Heart right ventricle (tissue), 16 donors: ENCODE results near the gene AOX1. TPM values are rescaled to one million over a fixed set of nuclear protein-coding genes. Genes with fewer than 3 reads are reported as not detected.

Source experiments
- ATAC-seq, 8 donors: fragments of 200-7000 bp; cut with Tn5 transposase; one replicate each; pipeline ENCODE4 v1.9.1; 2020; ENCODE audit warnings: mild to moderate bottlenecking in 8 of 8, moderate library complexity in 8 of 8, moderate number of reproducible peaks in 1 of 8
- DNase-seq, 2 donors: peaks; one replicate each; pipeline ENCODE4 v3.0.0-alpha.2; 2020
- H3K27ac ChIP-seq, 10 donors: fragments of 200-600 bp; sonication (generic) in 2 of 10; one replicate each; pipeline versions ENCODE4 v1.5.0 to v1.8.0; 2020 to 2022; ENCODE audit warnings: mild to moderate bottlenecking in 3 of 10
- H3K27me3 ChIP-seq, 7 donors: fragments of 200-600 bp; one replicate each; pipeline ENCODE4 v1.8.0; 2021 to 2022; ENCODE audit warnings: mild to moderate bottlenecking in 2 of 7
- H3K36me3 ChIP-seq, 9 donors: fragments of 200-600 bp; sonication (generic) in 1 of 9; one replicate each; pipeline versions ENCODE4 v1.5.0 to v1.8.0; 2020 to 2022; ENCODE audit warnings: mild to moderate bottlenecking in 2 of 9
- H3K4me1 ChIP-seq, 9 donors: fragments of 200-600 bp; sonication (generic) in 1 of 9; one replicate each; pipeline versions ENCODE4 v1.5.0 to v1.8.0; 2020 to 2022; ENCODE audit warnings: mild to moderate bottlenecking in 4 of 9
- H3K4me3 ChIP-seq, 10 donors: fragments of 200-600 bp; sonication (generic) in 2 of 10; one replicate each; pipeline versions ENCODE4 v1.5.0 to v1.8.0; 2020 to 2022; ENCODE audit warnings: mild to moderate bottlenecking in 7 of 10, moderate library complexity in 2 of 10
- H3K9me3 ChIP-seq, 11 donors: fragments of 200-600 bp in 10 of 11; sonication (generic) in 2 of 11; one replicate each; pipeline versions ENCODE4 v1.5.0 to v1.8.0; 2013 to 2022; ENCODE audit warnings: mild to moderate bottlenecking in 2 of 11, control low read depth in 1 of 11, moderate library complexity in 1 of 11
- CTCF ChIP-seq, 9 donors: fragments of 200-600 bp; sonication (generic) in 2 of 9; IDR thresholded peaks; one replicate each; pipeline versions ENCODE4 v1.5.0 to v1.8.0; 2021 to 2022; ENCODE audit warnings: antibody characterized with exemption in 9 of 9, mild to moderate bottlenecking in 5 of 9, moderate library complexity in 1 of 9
- WGBS, 2 donors: extraction: QIAGEN DNeasy Blood & Tissue Kit; methylation state at CpG; one replicate each; pipeline ENCODE4 v1.1.7; 2013; ENCODE audit warnings: inconsistent platforms in 1 of 2; 5-methylcytosine and 5-hydroxymethylcytosine counted together
- intact Hi-C, 10 donors: fragments of 100-400 bp; cut with DNase I; formaldehyde crosslinking; loops; one replicate each; pipeline versions ENCODE4 v1.11.1 to v1.14.2; 2022
- polyA plus RNA-seq, 2 donors: library from polyadenylated mRNA; stranded (reverse); fragments of 200-250 nt; gene quantifications; one replicate each; pipeline ENCODE4 v1.2.3, GENCODE V29; 2013
- total RNA-seq, 10 donors: library from RNA; stranded (reverse); fragmentation: NEBNext Ultra II Directional in 3 of 10; extraction: Animal tissue kit (Norgen Biotek cat#: 25700) in 3 of 10; gene quantifications; one replicate each; pipeline versions ENCODE4 v1.2.1 to v1.2.4, GENCODE V29; 2021 to 2023
- donor health status: Arrhythmogenic right ventricular cardiomyopathy.
- donor health status: ischemic (EF 13 %, LVEDD 7.1; RV severe dilation, severe dysfunction).
- donor health status: healthy with polysubstance abuse.
- donor health status: DM: no; HTN: yes; CAD: no.
- donor health status: DM: no; HTN: no; CAD: no.
- donor health status: ischemic (EF 25% LVEDD 6.9; RV normal size, moderate dysfunction).
- donor health status: ischemic (EF 25% LVEDD 5.7; RV mildly dilated, moderate dysfunction).
- donor health status: healthy.
- donor health status: DM: yes; HTN: yes; CAD: no.
- donor health status: Ischemic cardiomyopathy.
- donor health status: ischemic (EF 35%, LVEDD 5.7; RV mildly dilated, moderate dysfunction).
- donor health status: nonischemic (EF 11% LVEDD 7.7; RV severe dilation, severe dysfunction).
- donor health status: DM: yes; HTN: yes; CAD: no.
- donor health status: PGD.
- donor health status: ischemic (EF 29% LVEDD 5.4; RV normal size, mild dysfunction).
- donor health status: nonischemic (EF 23%, LVEDD 6.1; RV moderate dilation, normal function).

Gene AOX1
- total and polyA plus RNA-seq, 12 donors = 0.72 to 22.3 (median 2.6) TPM

DNA sequence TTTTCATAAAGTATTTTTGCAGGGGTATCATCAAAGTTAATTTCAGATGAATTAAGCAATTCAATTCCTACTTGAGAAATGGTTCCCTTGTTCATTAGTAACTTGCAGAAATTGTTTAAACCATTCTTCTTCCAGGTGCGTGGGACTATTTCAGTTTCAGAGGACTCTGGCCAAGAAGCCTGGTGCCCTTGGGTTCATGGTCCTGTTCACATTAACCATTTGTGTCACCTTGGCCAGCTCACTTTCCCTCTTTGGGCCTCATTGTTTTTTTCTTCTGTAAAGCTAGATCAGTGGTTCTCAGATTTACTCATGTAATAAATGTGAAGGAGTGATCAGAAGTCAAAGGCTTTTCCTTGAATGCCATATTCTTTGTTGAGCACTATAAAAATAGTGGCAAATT lies 113.5 kb downstream of the AOX1 start:
- no peak overlapping the region for H3K4me3 ChIP-seq
- WGBS, 2 donors = 0 to 33% methylated on average over 1 of the region's 1 CpG
- peaks cover 0 to 14% (median 0%) of the 10 kb centered on the region in 9 donors for H3K4me1 ChIP-seq
- no peak overlapping the region for H3K27ac ChIP-seq
- no peaks in the 10 kb centered on the region for H3K9me3 ChIP-seq
- ATAC-seq (no peak), DNase-seq (no peak)
- no peaks in the 10 kb centered on the region for H3K27me3 ChIP-seq
- H3K36me3 ChIP-seq = no peaks in the 10 kb centered on the region
- TF ChIP-seq CTCF (IDR thresholded peaks at IDR 0.05) = no peak
- intact Hi-C loops = loop anchor here in 2 of 10 donors (10.0 kb wide), 2 partner anchors 115 to 725 kb away; partner anchors contain the start of gene AOX1 (in 1 of the 2)

- Histone ChIP-seq H3K27me3 (no peaks in the 10 kb centered on the region), H3K4me3 (no peak overlapping the region), H3K27ac (no peak overlapping the region), H3K36me3 (no peaks in the 10 kb centered on the region), H3K9me3 (no peaks in the 10 kb centered on the region), H3K4me1 (peaks cover 0 to 10% (median 2%) of the 10 kb centered on the region in 9 donors)
- DNase-seq = no peak
- TF ChIP-seq CTCF (IDR thresholded peaks at IDR 0.05) = no peak
- 82 to 84% methylated on average over 2 of the region's 2 CpGs for WGBS, 2 donors
- ATAC-seq = no peak
- intact Hi-C loops = loop anchor here (5.0 to 10.0 kb wide), 8 partner anchors 116 to 726 kb away; partner anchors contain the start of gene AOX1 (in 1 of the 10)
Observed at GRCh38 chr2:200700856-200701255, 115.0 kb downstream of the AOX1 start.

- Histone ChIP-seq H3K36me3 (no peaks in the 10 kb centered on the region), H3K4me1 (peaks cover 0 to 15% (median 0%) of the 10 kb centered on the region in 9 donors), H3K9me3 (no peaks in the 10 kb centered on the region), H3K27me3 (no peaks in the 10 kb centered on the region), H3K27ac (no peak overlapping the region), H3K4me3 (no peak overlapping the region)
- no peak for TF ChIP-seq CTCF (IDR thresholded peaks at IDR 0.05)
- DNase-seq = no peak
- 67 to 70% methylated on average over 1 of the region's 1 CpG for WGBS, 2 donors
- ATAC-seq = no peak
- intact Hi-C loops = loop anchor here (2.0 to 10.0 kb wide), 9 partner anchors 117 to 727 kb away; partner anchors contain the start of gene AOX1 (in 1 of the 10)
Observed at GRCh38 chr2:200702044-200702443, 116.2 kb downstream of the AOX1 start.

DNA sequence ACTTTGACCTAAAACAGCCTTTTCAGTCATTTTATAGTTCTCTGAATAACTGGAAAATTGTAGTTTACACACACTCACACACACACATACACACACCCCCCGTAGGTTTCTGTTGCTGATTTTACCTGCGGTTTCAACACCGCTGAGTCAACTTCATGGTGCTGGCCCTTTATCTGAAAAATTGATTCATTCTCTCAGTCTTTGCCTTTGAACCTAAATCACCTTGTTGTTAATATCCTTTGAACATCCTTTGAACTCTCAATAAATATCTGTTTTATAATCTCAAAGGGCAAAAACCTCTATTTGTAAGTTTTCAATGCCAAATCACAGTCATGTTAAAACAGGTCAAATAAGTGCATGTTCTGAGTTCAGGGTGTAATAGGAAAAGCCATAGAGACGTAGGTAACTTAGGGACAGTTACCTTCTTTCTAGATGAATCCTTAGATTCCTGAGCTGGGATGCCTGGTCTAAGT lies 116.9 kb downstream of the AOX1 start:
- WGBS, 2 donors = 77 to 78% methylated on average over 4 of the region's 4 CpGs
- H3K27ac ChIP-seq = no peak overlapping the region
- intact Hi-C loops = loop anchor here (2.0 to 10.0 kb wide), 9 partner anchors 118 to 728 kb away; partner anchors contain the start of gene AOX1 (in 1 of the 10)

More for the DNA sequence above, 116.9 kb downstream of the AOX1 start:
- H3K4me1 ChIP-seq = peaks cover 0 to 15% (median 0%) of the 10 kb centered on the region in 9 donors
- TF ChIP-seq CTCF (IDR thresholded peaks at IDR 0.05) = no peak
- no peaks in the 10 kb centered on the region for H3K9me3 ChIP-seq
- no peaks in the 10 kb centered on the region for H3K36me3 ChIP-seq
- DNase-seq (no peak), ATAC-seq (no peak)
- no peaks in the 10 kb centered on the region for H3K27me3 ChIP-seq
- H3K4me3 ChIP-seq = no peak overlapping the region
